ENCODE measurements around the gene L3MBTL4. TPM values are rescaled to one million over a fixed set of nuclear protein-coding genes. Genes with fewer than 3 reads are reported as not detected.

The L3MBTL4 gene
- total RNA-seq, 2 experiments from 2014 or later = not detected

GRCh38 chr18:6341709-6342108, 73.0 kb downstream of the L3MBTL4 start:
- H3K79me2 ChIP-seq (ENCODE audit: insufficient read depth, low read depth, low read length) = no peaks in the 10 kb centered on the region
- H3K9me3 ChIP-seq (ENCODE audit: low read length) = 0 out of 2 replicates have a peak, but pooled peaks cover 5% of the 10 kb centered on the region
- H3K4me2 ChIP-seq (ENCODE audit: low read length) = no peak overlapping the region
- no peaks in the 10 kb centered on the region for H4K20me1 ChIP-seq (ENCODE audit: insufficient read depth, low read length)
- DNase-seq (ENCODE audit: low spot score) = no peak
- TF ChIP-seq, protein P1, sequence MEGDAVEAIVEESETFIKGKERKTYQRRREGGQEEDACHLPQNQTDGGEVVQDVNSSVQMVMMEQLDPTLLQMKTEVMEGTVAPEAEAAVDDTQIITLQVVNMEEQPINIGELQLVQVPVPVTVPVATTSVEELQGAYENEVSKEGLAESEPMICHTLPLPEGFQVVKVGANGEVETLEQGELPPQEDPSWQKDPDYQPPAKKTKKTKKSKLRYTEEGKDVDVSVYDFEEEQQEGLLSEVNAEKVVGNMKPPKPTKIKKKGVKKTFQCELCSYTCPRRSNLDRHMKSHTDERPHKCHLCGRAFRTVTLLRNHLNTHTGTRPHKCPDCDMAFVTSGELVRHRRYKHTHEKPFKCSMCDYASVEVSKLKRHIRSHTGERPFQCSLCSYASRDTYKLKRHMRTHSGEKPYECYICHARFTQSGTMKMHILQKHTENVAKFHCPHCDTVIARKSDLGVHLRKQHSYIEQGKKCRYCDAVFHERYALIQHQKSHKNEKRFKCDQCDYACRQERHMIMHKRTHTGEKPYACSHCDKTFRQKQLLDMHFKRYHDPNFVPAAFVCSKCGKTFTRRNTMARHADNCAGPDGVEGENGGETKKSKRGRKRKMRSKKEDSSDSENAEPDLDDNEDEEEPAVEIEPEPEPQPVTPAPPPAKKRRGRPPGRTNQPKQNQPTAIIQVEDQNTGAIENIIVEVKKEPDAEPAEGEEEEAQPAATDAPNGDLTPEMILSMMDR (conservative IDR thresholded peaks at IDR 0.05; ENCODE audit: low read length) = no peak
- TF ChIP-seq EZH2phosphoT487 (IDR thresholded peaks at IDR 0.05; ENCODE audit: borderline replicate concordance, low read depth, low read length) = no peak
- no peaks in the 10 kb centered on the region for H3K9me2 ChIP-seq (ENCODE audit: insufficient read depth, low read length)
- intact Hi-C loops (cut with micrococcal nuclease; ENCODE audit: unreplicated experiment) = no loop called here
- ChIA-PET CTCF (ENCODE audit: unreplicated experiment) (no interaction called here), POLR2A (interaction anchor here (0.9 to 1.0 kb wide), 2 partner anchors 14 to 432 kb away, joined by 3 read pairs; no protein-coding TSS in a partner anchor)
- H3K27ac ChIP-seq (ENCODE audit: low read depth, low read length, poor library complexity, severe bottlenecking) = no peak overlapping the region
- H3K4me3 ChIP-seq (ENCODE audit: low read depth, low read length, poor library complexity, severe bottlenecking) = no peak overlapping the region
- H3K36me3 ChIP-seq (ENCODE audit: insufficient read depth, low read length) = no peaks in the 10 kb centered on the region
- no peak overlapping the region for H2AFZ ChIP-seq (ENCODE audit: low read length)
- H3K4me1 ChIP-seq (ENCODE audit: insufficient read depth, low read length, poor library complexity, severe bottlenecking) = no peaks in the 10 kb centered on the region
- no TSS peak for BruUV-seq (replicated peaks)

GRCh38 chr18:6341303-6341702, 73.4 kb downstream of the L3MBTL4 start:
- CTCF ChIA-PET (ENCODE audit: unreplicated experiment) = no interaction called here
- intact Hi-C loops (cut with micrococcal nuclease; ENCODE audit: unreplicated experiment) = no loop called here
- H3K79me2 ChIP-seq (ENCODE audit: insufficient read depth, low read depth, low read length) = no peaks in the 10 kb centered on the region
- H3K4me2 ChIP-seq (ENCODE audit: low read length) = no peak overlapping the region
- H3K9me3 ChIP-seq (ENCODE audit: low read length) = 0 out of 2 replicates have a peak, but pooled peaks cover 5% of the 10 kb centered on the region
- POLR2A ChIA-PET = no interaction called here
- no peak overlapping the region for H3K27ac ChIP-seq (ENCODE audit: low read depth, low read length, poor library complexity, severe bottlenecking)
- BruUV-seq (replicated peaks) = no TSS peak
- TF ChIP-seq, protein P1 (conservative IDR thresholded peaks at IDR 0.05; ENCODE audit: low read length) = no peak
- no peak for TF ChIP-seq EZH2phosphoT487 (IDR thresholded peaks at IDR 0.05; ENCODE audit: borderline replicate concordance, low read depth, low read length)
- no peak overlapping the region for H3K4me3 ChIP-seq (ENCODE audit: low read depth, low read length, poor library complexity, severe bottlenecking)
- H4K20me1 ChIP-seq (ENCODE audit: insufficient read depth, low read length) = no peaks in the 10 kb centered on the region
- H2AFZ ChIP-seq (ENCODE audit: low read length) = no peak overlapping the region
- no peaks in the 10 kb centered on the region for H3K4me1 ChIP-seq (ENCODE audit: insufficient read depth, low read length, poor library complexity, severe bottlenecking)
- no peak for DNase-seq (ENCODE audit: low spot score)
- no peaks in the 10 kb centered on the region for H3K36me3 ChIP-seq (ENCODE audit: insufficient read depth, low read length)
- H3K9me2 ChIP-seq (ENCODE audit: insufficient read depth, low read length) = no peaks in the 10 kb centered on the region

GRCh38 chr18:6340121-6340520, 74.6 kb downstream of the L3MBTL4 start:
- POLR2A ChIA-PET = interaction anchor here (0.7 kb wide), 1 partner anchor 575 kb away, joined by 3 read pairs; no protein-coding TSS in a partner anchor

More at GRCh38 chr18:6340121-6340520, 74.6 kb downstream of the L3MBTL4 start:
- H4K20me1 ChIP-seq (ENCODE audit: insufficient read depth, low read length) = no peaks in the 10 kb centered on the region
- no peaks in the 10 kb centered on the region for H3K36me3 ChIP-seq (ENCODE audit: insufficient read depth, low read length)
- DNase-seq (ENCODE audit: low spot score) = no peak
- H3K9me3 ChIP-seq (ENCODE audit: low read length) = 0 out of 2 replicates have a peak, but pooled peaks cover 5% of the 10 kb centered on the region
- no peaks in the 10 kb centered on the region for H3K79me2 ChIP-seq (ENCODE audit: insufficient read depth, low read depth, low read length)
- CTCF ChIA-PET (ENCODE audit: unreplicated experiment) = no interaction called here
- no TSS peak for BruUV-seq (replicated peaks)
- H3K4me2 ChIP-seq (ENCODE audit: low read length) = no peak overlapping the region
- TF ChIP-seq EZH2phosphoT487 (IDR thresholded peaks at IDR 0.05; ENCODE audit: borderline replicate concordance, low read depth, low read length) = no peak
- TF ChIP-seq, protein P1 (conservative IDR thresholded peaks at IDR 0.05; ENCODE audit: low read length) = no peak
- intact Hi-C loops (cut with micrococcal nuclease; ENCODE audit: unreplicated experiment) = no loop called here
- no peak overlapping the region for H3K27ac ChIP-seq (ENCODE audit: low read depth, low read length, poor library complexity, severe bottlenecking)
- no peak overlapping the region for H2AFZ ChIP-seq (ENCODE audit: low read length)
- no peak overlapping the region for H3K4me3 ChIP-seq (ENCODE audit: low read depth, low read length, poor library complexity, severe bottlenecking)
- no peaks in the 10 kb centered on the region for H3K4me1 ChIP-seq (ENCODE audit: insufficient read depth, low read length, poor library complexity, severe bottlenecking)
- no peaks in the 10 kb centered on the region for H3K9me2 ChIP-seq (ENCODE audit: insufficient read depth, low read length)
